A673 (cell line): ENCODE data around the gene TCIRG1. TPM values are rescaled to one million over a fixed set of nuclear protein-coding genes. Genes with fewer than 3 reads are reported as not detected.

Experiments
- BruUV-seq: library from RNA; stranded (reverse); fragments of 400-500 nt; replicated peaks from 2 replicates; lab custom pipeline; 2021; lab: Mats Ljungman, UMichigan
- CTCF ChIA-PET: fragments of 300-600 bp; sonication (Branson Sonifier 250); formaldehyde crosslinking; loops from one replicate; lab custom pipeline; 2022; ENCODE audit warnings: antibody characterized with exemption; lab: Charles Lee
- POLR2A ChIA-PET: fragments of 300-600 bp; sonication (Branson Sonifier 250); formaldehyde crosslinking; loops from one replicate; lab custom pipeline; 2022; ENCODE audit warnings: antibody characterized with exemption; ENCODE audit not compliant: low non-redundant PET; lab: Charles Lee
- DNase-seq: peaks from one replicate; pipeline ENCODE4 v3.0.0-alpha.2; 2015; ENCODE audit warnings: low spot score
- H3K27ac ChIP-seq: fragments of 200-600 bp; sonication (generic); 2 replicates; pipeline ENCODE4 v1.5.1; 2016; ENCODE audit warnings: mixed run types, low read depth, mild to moderate bottlenecking, mixed read lengths, antibody characterized with exemption, low read length; ENCODE audit not compliant: poor library complexity, severe bottlenecking
- H3K27me3 ChIP-seq: fragments of 200-600 bp; sonication (generic); replicated peaks from 2 replicates; pipeline ENCODE4 v1.6.1; 2017; ENCODE audit warnings: mixed run types, low read depth, mild to moderate bottlenecking, mixed read lengths, antibody characterized with exemption, low read length; ENCODE audit not compliant: insufficient read depth, poor library complexity
- H3K36me3 ChIP-seq: fragments of 200-600 bp; sonication (generic); 2 replicates; pipeline ENCODE4 v1.6.1; 2016; ENCODE audit warnings: mixed run types, mild to moderate bottlenecking, mixed read lengths, antibody characterized with exemption, low read length; ENCODE audit not compliant: insufficient read depth, poor library complexity, severe bottlenecking
- H3K4me1 ChIP-seq: fragments of 200-600 bp; sonication (generic); 2 replicates; pipeline ENCODE4 v1.6.1; 2017; ENCODE audit warnings: mixed run types, mild to moderate bottlenecking, mixed read lengths, antibody characterized with exemption, low read length; ENCODE audit not compliant: insufficient read depth, poor library complexity, severe bottlenecking
- H3K4me3 ChIP-seq: fragments of 200-600 bp; sonication (generic); 2 replicates; pipeline ENCODE4 v1.5.1; 2016; ENCODE audit warnings: low read depth, mixed run types, mild to moderate bottlenecking, mixed read lengths, low read length; ENCODE audit not compliant: poor library complexity, severe bottlenecking
- H3K9me3 ChIP-seq: fragments of 200-600 bp; sonication (generic); 2 replicates; pipeline ENCODE4 v1.6.1; 2016; ENCODE audit warnings: mixed run types, low read depth, mild to moderate bottlenecking, mixed read lengths, antibody characterized with exemption, low read length; ENCODE audit not compliant: poor library complexity, severe bottlenecking
- CTCF ChIP-seq: fragments of 300-800, 200-600 bp; sonication (generic); conservative IDR thresholded peaks from 2 replicates; pipeline ENCODE4 v1.5.1; 2017; ENCODE audit warnings: low read depth, mild to moderate bottlenecking, antibody characterized with exemption, low read length, moderate library complexity, mixed read lengths
- EZH2 ChIP-seq: fragments of 200-600 bp; sonication (generic); IDR thresholded peaks from 2 replicates; pipeline ENCODE4 v1.6.1; 2017; ENCODE audit warnings: borderline replicate concordance, low read depth, mild to moderate bottlenecking, mixed read lengths, antibody characterized with exemption, low read length; ENCODE audit not compliant: poor library complexity, severe bottlenecking
- intact Hi-C: fragments of 100-400 bp; cut with micrococcal nuclease; formaldehyde crosslinking; loops from one replicate; pipeline ENCODE4 v1.10.0; 2022; ENCODE audit not compliant: unreplicated experiment
- total RNA-seq: library from RNA; stranded (reverse); gene quantifications from 2 replicates; pipeline ENCODE4 v1.2.3, GENCODE V29; 2021

The TCIRG1 gene
- total RNA-seq, 1 experiment from 2014 or later = 15.0 TPM

- intact Hi-C loops = no loop called here
- ChIA-PET POLR2A (no interaction called here), CTCF (interaction anchor here (0.6 kb wide), 1 partner anchor 308 kb away, joined by 6 read pairs; no protein-coding TSS in a partner anchor)
- Histone ChIP-seq H3K4me3 (peak overlapping the region; percentile 46), H3K9me3 (no peaks in the 10 kb centered on the region), H3K4me1 (peaks cover 26% of the 10 kb centered on the region), H3K36me3 (no peaks in the 10 kb centered on the region), H3K27me3 (no peaks in the 10 kb centered on the region), H3K27ac (peak overlapping the region; percentile 72)
- peak; percentile 77 for DNase-seq
- no TSS peak for BruUV-seq
- TF ChIP-seq EZH2 (no peak), CTCF (no peak)
Observed at GRCh38 chr11:68040101-68040956, 1.5 kb downstream of the TCIRG1 start.

GRCh38 chr11:68040957-68041591, 2.2 kb downstream of the TCIRG1 start:
- intact Hi-C loops = no loop called here

More at GRCh38 chr11:68040957-68041591, 2.2 kb downstream of the TCIRG1 start:
- ChIA-PET CTCF (no interaction called here), POLR2A (no interaction called here)
- Histone ChIP-seq H3K4me1 (peaks cover 26% of the 10 kb centered on the region), H3K36me3 (no peaks in the 10 kb centered on the region), H3K27ac (peak overlapping the region; percentile 72), H3K27me3 (no peaks in the 10 kb centered on the region), H3K9me3 (no peaks in the 10 kb centered on the region), H3K4me3 (peak overlapping the region; percentile 29)
- no TSS peak for BruUV-seq
- no peak for DNase-seq
- TF ChIP-seq CTCF = no peak
- TF ChIP-seq EZH2 = no peak
